ENCODE data around the gene ABHD6. TPM values are rescaled to one million over a fixed set of nuclear protein-coding genes. Genes with fewer than 3 reads are reported as not detected.

ABHD6 gene
- total and polyA plus RNA-seq, 9 of the 15 experiments (the other 6 are each of a cell fraction or from before 2014, with no cell fraction given), result 0.53 to 3.6 (median 2.5) TPM

GRCh38 chr3:58230876-58231552 is 6.6 kb upstream of the ABHD6 start (continued):
- no peak for TF ChIP-seq ZNF407 (IDR thresholded peaks at IDR 0.05; ENCODE audit: low read depth)
- no peak for TF ChIP-seq GTF2F1 (IDR thresholded peaks at IDR 0.05; ENCODE audit: low read depth, low read length)
- TF ChIP-seq MYBL2 (IDR thresholded peaks at IDR 0.05; ENCODE audit: low read depth), result no peak
- no peak for TF ChIP-seq MYBL2 (CRISPR knock-in tag; IDR thresholded peaks at IDR 0.05; ENCODE audit: borderline replicate concordance)
- TF ChIP-seq ZNF512 (tag; IDR thresholded peaks at IDR 0.05), result no peak
- no peak for TF ChIP-seq CC2D1A (IDR thresholded peaks at IDR 0.05)
- TF ChIP-seq JUNB (CRISPR knock-in tag; conservative IDR thresholded peaks at IDR 0.05), result no peak
- no peak for TF ChIP-seq ZBTB11 (CRISPR knock-in tag; IDR thresholded peaks at IDR 0.05)
- TF ChIP-seq NFE2L1 (tag; IDR thresholded peaks at IDR 0.05; ENCODE audit: borderline replicate concordance, low read depth), result no peak
- no peak for TF ChIP-seq TCF7L2 (IDR thresholded peaks at IDR 0.05; ENCODE audit: low read depth, low read length)
- no peak for TF ChIP-seq MLLT1 (IDR thresholded peaks at IDR 0.05)
- TF ChIP-seq ZNF384 (IDR thresholded peaks at IDR 0.05; ENCODE audit: low read depth, low read length), result no peak

Data from K562 (cell line).